Measurements from ENCODE around the gene C5orf15. TPM values are rescaled to one million over a fixed set of nuclear protein-coding genes. Genes with fewer than 3 reads are reported as not detected.

The C5orf15 gene
- total RNA-seq, 3 donors from 2014 or later = 40.6 to 68.9 (median 41.0) TPM

DNA sequence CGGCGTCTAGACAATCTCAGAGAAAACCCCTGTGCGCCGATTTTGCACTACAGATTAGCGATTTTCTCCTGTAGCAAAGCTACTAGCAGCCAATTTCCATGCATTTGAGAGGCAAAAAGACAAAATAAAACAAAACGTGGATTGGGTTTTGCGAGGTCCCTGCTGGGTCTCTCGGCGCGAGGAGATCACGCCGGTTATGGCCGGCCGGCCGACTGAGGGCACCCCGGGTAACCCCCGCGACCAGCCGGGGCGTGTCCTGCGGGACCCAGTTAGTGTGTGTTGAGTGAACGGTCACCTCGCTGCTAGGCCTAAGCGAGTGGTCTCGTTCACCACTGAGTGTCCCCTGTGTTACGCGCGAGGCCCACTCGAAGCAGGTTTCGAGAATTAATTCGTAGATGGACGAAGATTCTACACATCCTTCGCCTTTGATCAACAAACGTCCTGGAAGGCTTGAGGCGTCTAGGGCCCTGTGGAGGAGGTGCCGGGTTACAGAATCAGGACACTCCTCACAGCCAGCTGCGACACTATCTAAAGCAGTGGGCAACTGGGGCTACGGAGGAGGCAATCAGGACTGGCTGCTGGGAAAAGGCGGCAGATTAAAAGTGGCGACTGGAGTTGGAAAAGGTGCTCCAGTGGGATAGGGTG lies 37.1 kb upstream of the C5orf15 start:
- Histone ChIP-seq H3K9me3 (no peaks in the 10 kb centered on the region), H3K36me3 (no peaks in the 10 kb centered on the region), H3K4me3 (peak overlapping the region; percentile 79 to 89 (median 85)), H3K27me3 (no peaks in the 10 kb centered on the region), H3K4me1 (peaks cover 9 to 12% of the 10 kb centered on the region in 2 donors), H3K27ac (peak overlapping the region; percentile 95 to 98)
- no peak for DNase-seq (ENCODE audit: low spot score in 2 of 2)
- intact Hi-C loops (cut with DNase I; ENCODE audit: low total_unique reads) = no loop called here
- TF ChIP-seq, protein P1, sequence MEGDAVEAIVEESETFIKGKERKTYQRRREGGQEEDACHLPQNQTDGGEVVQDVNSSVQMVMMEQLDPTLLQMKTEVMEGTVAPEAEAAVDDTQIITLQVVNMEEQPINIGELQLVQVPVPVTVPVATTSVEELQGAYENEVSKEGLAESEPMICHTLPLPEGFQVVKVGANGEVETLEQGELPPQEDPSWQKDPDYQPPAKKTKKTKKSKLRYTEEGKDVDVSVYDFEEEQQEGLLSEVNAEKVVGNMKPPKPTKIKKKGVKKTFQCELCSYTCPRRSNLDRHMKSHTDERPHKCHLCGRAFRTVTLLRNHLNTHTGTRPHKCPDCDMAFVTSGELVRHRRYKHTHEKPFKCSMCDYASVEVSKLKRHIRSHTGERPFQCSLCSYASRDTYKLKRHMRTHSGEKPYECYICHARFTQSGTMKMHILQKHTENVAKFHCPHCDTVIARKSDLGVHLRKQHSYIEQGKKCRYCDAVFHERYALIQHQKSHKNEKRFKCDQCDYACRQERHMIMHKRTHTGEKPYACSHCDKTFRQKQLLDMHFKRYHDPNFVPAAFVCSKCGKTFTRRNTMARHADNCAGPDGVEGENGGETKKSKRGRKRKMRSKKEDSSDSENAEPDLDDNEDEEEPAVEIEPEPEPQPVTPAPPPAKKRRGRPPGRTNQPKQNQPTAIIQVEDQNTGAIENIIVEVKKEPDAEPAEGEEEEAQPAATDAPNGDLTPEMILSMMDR (IDR thresholded peaks at IDR 0.05) = no peak
- TF ChIP-seq POLR2A (IDR thresholded peaks at IDR 0.05) (no peak), POLR2AphosphoS5 (IDR thresholded peaks at IDR 0.05) (no peak)

DNA sequence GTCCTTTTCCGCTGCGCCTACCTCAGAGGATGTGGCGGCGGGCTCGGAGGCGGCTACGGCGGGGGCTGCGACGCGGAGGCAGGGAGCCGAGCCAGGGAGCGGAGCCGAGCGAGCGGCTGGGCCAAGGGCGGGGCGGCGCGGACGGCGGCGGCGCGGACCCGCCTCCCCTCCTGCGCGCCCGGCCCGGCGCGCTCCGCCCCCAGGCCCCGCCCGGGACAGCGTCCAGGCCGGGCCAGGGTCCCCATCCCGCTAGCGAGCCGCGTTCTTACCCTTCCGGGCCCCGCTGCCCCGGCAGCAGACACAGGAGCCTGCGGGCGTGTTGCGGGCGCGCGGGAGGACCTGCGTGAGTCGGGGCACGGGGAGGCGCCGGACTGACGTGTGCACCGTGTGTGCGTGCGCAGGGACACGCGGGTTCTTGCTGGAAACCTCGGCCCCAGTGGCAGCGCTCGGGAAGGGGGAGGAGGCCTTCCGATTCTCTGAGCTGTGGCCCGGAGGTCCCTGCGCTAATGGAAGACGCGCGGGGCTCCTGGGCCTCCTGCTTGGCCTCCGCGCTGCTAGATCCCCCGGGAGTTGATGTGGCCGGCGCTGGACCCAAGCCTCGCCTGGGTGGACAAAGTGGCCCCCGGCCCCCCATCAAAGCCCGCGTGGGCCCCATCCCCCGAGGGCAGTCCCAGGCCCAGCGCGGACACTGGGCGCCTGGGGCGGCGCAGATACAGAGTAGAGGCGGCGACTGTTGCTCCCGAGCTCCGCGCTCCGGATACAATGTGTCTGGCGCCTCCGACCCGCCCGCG lies 36.4 kb upstream of the C5orf15 start, which contains the start of gene VDAC1:
VDAC1 (minus strand) TSS at position 350 of the 791 bp plus-strand sequence. CDS start 11,963 bp downstream, outside the sequence.
- intact Hi-C loops (cut with DNase I; ENCODE audit: low total_unique reads) = no loop called here
- Histone ChIP-seq H3K9me3 (no peaks in the 10 kb centered on the region), H3K4me1 (peaks cover 9 to 19% of the 10 kb centered on the region in 2 donors), H3K27ac (peak within 1 kb of the TSS; percentile 95 to 98), H3K4me3 (peak within 1 kb of the TSS; percentile 79 to 89 (median 85)), H3K36me3 (no peaks in the 10 kb centered on the region), H3K27me3 (no peaks in the 10 kb centered on the region)
- peak; percentile 63 to 64 for DNase-seq (ENCODE audit: low spot score in 2 of 2)
- TF ChIP-seq POLR2A (IDR thresholded peaks at IDR 0.05) = no peak
- peak; percentile 76 to 84 (median 79) for TF ChIP-seq POLR2AphosphoS5 (IDR thresholded peaks at IDR 0.05)
- TF ChIP-seq, protein P1 (IDR thresholded peaks at IDR 0.05) = no peak

DNA sequence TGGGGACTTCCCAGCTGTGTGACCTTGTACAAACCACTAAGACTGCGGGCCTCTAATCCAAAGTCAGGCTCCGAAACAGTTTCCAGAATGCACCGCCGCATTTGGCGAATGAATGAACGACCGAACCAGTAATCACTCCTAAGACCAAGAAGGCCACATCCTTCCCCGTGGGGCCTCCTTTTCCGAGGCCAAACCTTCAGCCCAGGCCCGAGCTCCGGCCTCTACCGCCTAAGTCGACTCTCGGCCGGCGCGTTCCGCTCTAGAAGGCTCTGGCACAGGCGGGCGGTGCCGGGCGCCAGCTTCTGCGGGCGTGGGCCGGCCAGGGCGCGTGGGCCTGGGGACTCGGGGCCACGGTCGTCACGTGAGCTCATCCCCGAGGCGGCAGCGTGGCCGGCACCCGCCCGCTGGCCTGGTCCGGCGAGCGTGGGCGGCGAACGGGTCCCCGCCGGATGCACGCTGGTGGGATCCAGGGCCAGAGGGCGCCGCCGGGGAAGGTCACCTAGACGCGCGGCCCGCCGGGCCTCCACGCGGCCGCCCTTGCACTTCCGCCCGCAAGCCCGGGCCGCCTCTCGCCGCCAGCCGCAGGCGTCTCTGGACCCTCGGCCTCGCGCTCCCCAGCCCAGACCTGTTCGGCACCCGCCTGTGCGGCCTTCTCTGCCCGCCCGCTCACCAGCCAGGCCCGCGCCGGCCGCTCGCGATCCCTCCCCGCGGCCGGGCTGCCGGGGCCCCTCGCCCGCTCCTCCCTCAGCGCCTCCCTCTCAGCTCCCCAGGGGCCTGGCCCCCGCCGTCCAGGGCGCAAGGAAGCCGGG lies 35.6 kb upstream of the C5orf15 start:
- peaks cover 9 to 20% of the 10 kb centered on the region in 2 donors for H3K4me1 ChIP-seq
- no peaks in the 10 kb centered on the region for H3K27me3 ChIP-seq
- H3K9me3 ChIP-seq = no peaks in the 10 kb centered on the region
- DNase-seq (ENCODE audit: low spot score in 2 of 2) = peak in 1 of 2 donors; percentile 53
- peak overlapping the region; percentile 95 to 98 for H3K27ac ChIP-seq
- no peaks in the 10 kb centered on the region for H3K36me3 ChIP-seq
- intact Hi-C loops (cut with DNase I; ENCODE audit: low total_unique reads) = no loop called here
- H3K4me3 ChIP-seq = peak overlapping the region; percentile 79 to 89 (median 85)
- TF ChIP-seq, protein P1 (IDR thresholded peaks at IDR 0.05) = no peak
- no peak for TF ChIP-seq POLR2AphosphoS5 (IDR thresholded peaks at IDR 0.05)
- no peak for TF ChIP-seq POLR2A (IDR thresholded peaks at IDR 0.05)

DNA sequence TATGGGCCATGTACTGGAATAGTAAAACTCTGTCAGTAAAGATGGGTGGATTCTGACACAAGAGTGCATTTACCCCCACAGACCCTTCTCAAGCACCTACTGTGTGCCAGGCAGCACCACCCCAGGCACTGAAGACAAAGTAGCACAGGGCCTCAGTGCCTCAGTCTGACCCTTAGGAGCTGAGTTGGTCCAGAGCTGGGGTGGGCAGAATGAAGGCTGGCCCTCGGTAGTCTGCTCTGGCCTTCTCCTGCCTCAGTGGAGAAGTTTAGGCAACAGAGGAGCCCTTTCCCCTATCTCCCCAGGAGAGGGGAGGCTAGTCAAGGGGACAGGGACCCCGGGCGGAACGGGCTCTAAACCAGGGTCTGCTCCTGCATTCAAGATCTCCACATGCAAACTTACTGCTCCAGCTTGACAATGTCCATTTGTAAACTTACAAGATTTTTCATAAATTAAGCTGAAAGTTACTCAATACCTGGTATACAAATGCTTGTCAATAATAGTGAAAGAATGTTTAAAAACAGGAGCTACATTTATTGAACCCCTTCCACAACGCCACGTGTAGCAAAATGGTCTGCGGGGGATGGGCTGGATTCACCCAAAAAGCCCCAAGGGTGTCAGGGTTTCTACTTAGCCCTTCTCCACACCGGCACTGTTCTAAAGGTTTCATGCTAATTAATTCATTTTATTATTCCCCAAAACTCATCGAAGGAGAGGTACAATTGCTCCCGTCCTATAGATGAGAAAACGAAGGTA lies 34.8 kb upstream of the C5orf15 start:
- H3K27ac ChIP-seq = peak overlapping the region; percentile 95 to 98
- no peaks in the 10 kb centered on the region for H3K9me3 ChIP-seq
- no peaks in the 10 kb centered on the region for H3K36me3 ChIP-seq
- peaks cover 9 to 20% of the 10 kb centered on the region in 2 donors for H3K4me1 ChIP-seq
- DNase-seq (ENCODE audit: low spot score in 2 of 2) = no peak
- peak overlapping the region; percentile 79 to 89 (median 85) for H3K4me3 ChIP-seq
- no peaks in the 10 kb centered on the region for H3K27me3 ChIP-seq
- TF ChIP-seq, protein P1 (IDR thresholded peaks at IDR 0.05) = no peak
- TF ChIP-seq POLR2A (IDR thresholded peaks at IDR 0.05) (no peak), POLR2AphosphoS5 (IDR thresholded peaks at IDR 0.05) (no peak)
- intact Hi-C loops (cut with DNase I; ENCODE audit: low total_unique reads) = no loop called here
